ENCODE data around the gene TIPRL.
A peak's percentile ranks its signal among the peaks of the same experiment; 100 is the strongest.

The TIPRL gene

GRCh38 chr1:168220470-168220871 is 41.7 kb downstream of the TIPRL start:
- Mint-ChIP-seq H3K36me3 (no peaks in the 10 kb centered on the region), H3K4me3 (no peak overlapping the region), H3K9me3 (no peaks in the 10 kb centered on the region), H3K27me3 (no peaks in the 10 kb centered on the region), H3K27ac (no peak overlapping the region), H3K4me1 (peaks cover 7% of the 10 kb centered on the region)

DNA sequence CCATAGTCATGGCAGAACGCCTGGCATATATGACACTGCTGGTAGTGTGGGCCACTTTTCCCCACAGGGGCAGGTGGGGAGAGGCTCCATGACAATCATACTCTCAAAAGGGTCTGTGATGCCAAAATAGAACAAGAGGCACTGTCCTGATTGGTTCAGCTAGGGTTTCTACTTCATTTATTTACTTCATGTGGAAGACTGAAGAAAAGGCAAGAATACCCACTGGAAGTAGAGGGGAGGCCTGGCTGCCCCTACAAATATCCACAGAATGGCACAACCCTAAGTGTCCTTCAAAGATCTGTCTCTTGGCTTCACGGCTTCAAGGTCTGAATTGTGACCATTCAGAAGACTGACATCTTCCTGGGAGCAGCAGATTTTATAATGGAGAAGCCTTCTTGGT is 42.5 kb downstream of the TIPRL start:
- Mint-ChIP-seq H3K27ac (no peak overlapping the region), H3K4me3 (no peak overlapping the region), H3K36me3 (no peaks in the 10 kb centered on the region), H3K9me3 (no peaks in the 10 kb centered on the region), H3K27me3 (no peaks in the 10 kb centered on the region), H3K4me1 (peaks cover 8% of the 10 kb centered on the region)

DNA sequence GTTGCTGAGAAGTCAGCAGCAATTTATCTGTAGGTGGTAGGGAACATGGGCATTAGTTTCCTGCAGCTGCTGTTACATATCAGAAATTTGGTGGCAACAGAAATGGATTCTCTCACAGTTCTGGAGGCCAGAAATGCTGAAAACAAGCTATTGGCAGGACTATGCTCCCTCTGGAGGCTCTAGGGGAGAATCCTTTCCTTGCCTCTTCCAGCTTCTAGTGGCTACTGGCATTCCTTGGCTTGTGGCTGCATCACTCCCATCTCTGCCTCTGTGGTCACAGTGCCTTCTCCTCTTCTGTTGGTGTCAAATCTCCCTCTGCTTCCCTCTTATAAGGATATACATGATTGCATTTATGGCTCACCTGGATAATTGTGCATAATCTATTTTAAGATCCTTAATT is 44.5 kb downstream of the TIPRL start:
- H3K4me1 Mint-ChIP-seq = peaks cover 22% of the 10 kb centered on the region
- H3K36me3 Mint-ChIP-seq = peaks cover 1% of the 10 kb centered on the region
- H3K27ac Mint-ChIP-seq = no peak overlapping the region
- no peak overlapping the region for H3K4me3 Mint-ChIP-seq
- no peaks in the 10 kb centered on the region for H3K9me3 Mint-ChIP-seq
- no peaks in the 10 kb centered on the region for H3K27me3 Mint-ChIP-seq

DNA sequence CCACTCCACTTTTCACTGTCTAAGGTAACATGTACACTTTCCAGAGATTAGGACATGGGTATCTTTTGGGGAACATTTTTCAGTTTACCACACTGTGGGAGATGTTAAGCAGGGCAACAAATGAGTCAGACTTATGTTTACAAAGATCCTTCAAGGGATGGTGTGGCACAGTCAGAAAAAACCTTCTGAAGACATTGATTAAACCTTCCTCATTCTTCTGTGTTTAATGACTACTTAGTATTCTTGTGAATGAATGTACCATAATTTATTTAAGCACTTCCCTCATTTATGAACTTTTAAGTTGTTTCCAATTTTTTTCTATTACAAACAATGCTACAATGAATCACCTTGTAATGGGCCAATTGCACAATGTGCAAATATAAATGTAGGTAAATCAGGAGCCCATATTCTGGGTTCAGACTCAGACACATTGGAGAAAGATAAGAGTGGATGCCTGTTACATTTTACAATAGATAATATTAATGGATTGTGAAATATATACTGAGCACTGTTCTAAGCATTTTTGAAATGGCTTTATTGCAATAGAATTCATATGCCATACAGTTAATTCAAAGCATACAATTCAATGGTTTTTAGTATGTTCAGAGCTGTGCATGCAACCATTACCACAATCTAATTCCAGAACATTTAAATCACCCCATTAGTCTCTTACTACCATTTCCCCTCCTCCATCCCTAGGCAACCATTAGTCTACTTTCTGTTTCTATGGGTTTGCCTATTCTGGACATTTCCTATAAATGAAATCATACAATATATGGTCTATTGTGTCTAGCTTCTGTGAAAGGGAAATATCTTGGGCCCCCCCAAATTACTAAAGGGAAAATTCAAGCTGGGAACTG is 45.1 kb downstream of the TIPRL start:
- H3K27me3 Mint-ChIP-seq = no peaks in the 10 kb centered on the region
- no peaks in the 10 kb centered on the region for H3K9me3 Mint-ChIP-seq
- H3K36me3 Mint-ChIP-seq = peaks cover 1% of the 10 kb centered on the region
- H3K4me1 Mint-ChIP-seq = peaks cover 29% of the 10 kb centered on the region
- no peak overlapping the region for H3K27ac Mint-ChIP-seq
- no peak overlapping the region for H3K4me3 Mint-ChIP-seq

GRCh38 chr1:168224991-168225390 is 46.2 kb downstream of the TIPRL start:
- H3K27me3 Mint-ChIP-seq = no peaks in the 10 kb centered on the region
- peaks cover 40% of the 10 kb centered on the region for H3K4me1 Mint-ChIP-seq
- no peaks in the 10 kb centered on the region for H3K9me3 Mint-ChIP-seq
- H3K27ac Mint-ChIP-seq = peak overlapping the region; percentile 79
- peak overlapping the region; percentile 91 for H3K4me3 Mint-ChIP-seq
- peaks cover 1% of the 10 kb centered on the region for H3K36me3 Mint-ChIP-seq

GRCh38 chr1:168225476-168226190 is 46.9 kb downstream of the TIPRL start, which contains the start of gene SFT2D2:
Gene SFT2D2, plus strand, starts transcription at chr1:168226004. Its CDS starts 76 bp downstream, at chr1:168226080.
- H3K27me3 Mint-ChIP-seq = no peaks in the 10 kb centered on the region
- no peaks in the 10 kb centered on the region for H3K9me3 Mint-ChIP-seq
- H3K4me1 Mint-ChIP-seq = peaks cover 42% of the 10 kb centered on the region
- H3K27ac Mint-ChIP-seq = peak within 1 kb of the TSS; percentile 96
- H3K36me3 Mint-ChIP-seq = peaks cover 1% of the 10 kb centered on the region
- peak within 1 kb of the TSS; percentile 91 for H3K4me3 Mint-ChIP-seq

DNA sequence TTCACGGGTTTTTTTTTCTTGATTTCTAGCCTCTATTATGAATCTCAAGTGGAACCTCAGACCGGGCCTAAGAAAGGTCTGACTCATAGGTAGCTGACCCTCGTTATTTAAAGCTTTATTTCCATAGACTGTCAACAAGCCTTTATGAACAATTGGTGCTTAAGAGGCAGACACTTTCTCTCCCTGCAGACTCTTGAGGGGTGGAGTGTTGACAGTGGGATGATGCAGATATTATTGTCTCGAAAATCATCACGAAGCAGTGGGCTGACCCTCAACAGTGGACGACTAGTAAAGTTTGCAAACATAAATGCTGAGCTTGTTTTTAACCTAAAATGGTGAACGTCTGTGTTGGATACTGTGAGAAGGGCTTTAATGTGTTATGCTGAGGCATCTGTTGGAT is 48.9 kb downstream of the TIPRL start:
- Mint-ChIP-seq H3K36me3 (peaks cover 4% of the 10 kb centered on the region), H3K4me1 (peaks cover 56% of the 10 kb centered on the region), H3K27me3 (no peaks in the 10 kb centered on the region), H3K4me3 (peak overlapping the region; percentile 91), H3K27ac (no peak overlapping the region), H3K9me3 (no peaks in the 10 kb centered on the region)

DNA sequence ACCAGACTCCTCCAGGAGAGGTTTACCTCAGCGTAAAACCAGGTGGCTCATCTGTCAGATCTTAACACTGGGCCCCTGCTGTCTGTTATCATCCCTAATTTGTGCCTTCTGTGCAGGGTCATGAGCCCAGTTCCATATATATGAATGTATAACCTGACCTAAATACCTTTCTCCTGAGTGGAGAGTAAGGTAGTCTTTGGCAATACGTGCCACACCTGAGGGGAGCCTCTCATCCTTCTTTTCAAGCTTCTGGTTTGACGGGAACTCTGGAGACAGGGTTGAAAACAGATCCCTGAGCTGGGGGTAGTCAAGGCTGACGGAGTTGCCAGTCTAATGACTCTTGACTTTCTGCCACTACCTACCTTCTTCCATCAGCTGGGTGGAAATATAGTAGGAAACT is 51.1 kb downstream of the TIPRL start:
- no peaks in the 10 kb centered on the region for H3K27me3 Mint-ChIP-seq

DNA sequence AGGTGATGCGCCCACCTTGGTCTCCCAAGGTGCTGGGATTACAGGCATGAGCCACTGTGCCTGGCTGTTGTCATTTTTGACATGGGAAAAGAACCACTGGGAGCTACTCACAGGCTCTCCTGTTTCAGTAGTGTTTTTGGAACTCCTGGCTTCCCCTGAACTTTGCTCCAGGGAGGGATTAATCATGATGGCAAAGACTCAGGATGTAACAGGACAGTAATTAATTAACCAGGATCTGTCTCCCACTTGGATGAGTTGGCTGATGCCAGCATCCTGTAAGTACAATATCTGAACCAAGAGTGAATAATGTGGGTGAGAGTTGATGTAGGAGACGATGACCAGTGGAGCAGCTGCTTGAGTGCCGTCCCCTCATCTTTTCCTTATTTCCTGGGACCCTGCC is 51.9 kb downstream of the TIPRL start:
- Mint-ChIP-seq H3K27ac (peak overlapping the region; percentile 4), H3K4me3 (no peak overlapping the region), H3K9me3 (no peaks in the 10 kb centered on the region), H3K4me1 (peaks cover 74% of the 10 kb centered on the region), H3K27me3 (no peaks in the 10 kb centered on the region), H3K36me3 (peaks cover 20% of the 10 kb centered on the region)

More for the DNA sequence above, 51.1 kb downstream of the TIPRL start:
- Mint-ChIP-seq H3K4me1 (peaks cover 72% of the 10 kb centered on the region), H3K36me3 (peaks cover 17% of the 10 kb centered on the region), H3K4me3 (no peak overlapping the region), H3K9me3 (no peaks in the 10 kb centered on the region), H3K27ac (no peak overlapping the region)

GRCh38 chr1:168234846-168235547 is 56.2 kb downstream of the TIPRL start:
- no peaks in the 10 kb centered on the region for H3K27me3 Mint-ChIP-seq
- H3K9me3 Mint-ChIP-seq = no peaks in the 10 kb centered on the region
- peaks cover 66% of the 10 kb centered on the region for H3K4me1 Mint-ChIP-seq
- peaks cover 32% of the 10 kb centered on the region for H3K36me3 Mint-ChIP-seq
- no peak overlapping the region for H3K4me3 Mint-ChIP-seq
- H3K27ac Mint-ChIP-seq = no peak overlapping the region

DNA sequence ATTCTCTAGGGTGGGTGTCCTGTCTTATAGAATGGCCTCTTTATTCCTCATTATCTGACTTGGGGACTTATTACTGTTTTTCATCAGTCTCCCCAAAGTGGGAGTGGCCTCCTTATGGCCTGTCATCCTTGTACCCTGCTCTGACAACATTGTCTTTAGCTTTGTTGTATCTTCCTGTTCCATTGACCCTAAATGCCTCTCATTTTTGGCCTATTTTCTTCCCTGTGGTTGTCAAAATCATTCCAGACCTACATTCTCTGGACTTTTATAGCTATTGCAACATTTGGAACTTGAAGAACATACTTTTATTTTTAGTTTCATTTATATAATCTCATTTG is 56.8 kb downstream of the TIPRL start:
- H3K4me1 Mint-ChIP-seq = peaks cover 64% of the 10 kb centered on the region
- no peaks in the 10 kb centered on the region for H3K9me3 Mint-ChIP-seq
- peaks cover 35% of the 10 kb centered on the region for H3K36me3 Mint-ChIP-seq
- no peaks in the 10 kb centered on the region for H3K27me3 Mint-ChIP-seq
- no peak overlapping the region for H3K4me3 Mint-ChIP-seq
- peak overlapping the region; percentile 11 for H3K27ac Mint-ChIP-seq

DNA sequence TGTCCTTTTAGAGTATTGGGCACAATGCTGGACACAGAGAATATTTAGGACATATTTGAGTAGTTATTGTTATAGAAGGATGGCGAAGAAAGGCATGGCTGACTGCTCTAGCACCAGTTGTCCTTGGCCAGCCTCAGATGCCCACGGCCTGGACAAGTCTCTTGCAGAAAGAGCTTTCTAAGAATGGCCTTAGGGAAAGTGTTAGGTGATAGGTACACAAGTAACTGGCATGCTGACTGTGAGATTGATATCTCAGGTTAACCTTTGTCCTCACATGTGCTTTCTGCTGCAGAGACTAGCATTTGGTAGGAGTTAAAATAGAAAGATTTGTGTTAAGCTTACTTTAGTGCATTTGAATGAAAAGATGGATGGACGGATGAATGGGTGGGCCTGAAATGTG is 57.2 kb downstream of the TIPRL start:
- Mint-ChIP-seq H3K9me3 (no peaks in the 10 kb centered on the region), H3K27ac (no peak overlapping the region), H3K27me3 (no peaks in the 10 kb centered on the region), H3K4me3 (no peak overlapping the region), H3K4me1 (peaks cover 61% of the 10 kb centered on the region), H3K36me3 (peaks cover 35% of the 10 kb centered on the region)

DNA sequence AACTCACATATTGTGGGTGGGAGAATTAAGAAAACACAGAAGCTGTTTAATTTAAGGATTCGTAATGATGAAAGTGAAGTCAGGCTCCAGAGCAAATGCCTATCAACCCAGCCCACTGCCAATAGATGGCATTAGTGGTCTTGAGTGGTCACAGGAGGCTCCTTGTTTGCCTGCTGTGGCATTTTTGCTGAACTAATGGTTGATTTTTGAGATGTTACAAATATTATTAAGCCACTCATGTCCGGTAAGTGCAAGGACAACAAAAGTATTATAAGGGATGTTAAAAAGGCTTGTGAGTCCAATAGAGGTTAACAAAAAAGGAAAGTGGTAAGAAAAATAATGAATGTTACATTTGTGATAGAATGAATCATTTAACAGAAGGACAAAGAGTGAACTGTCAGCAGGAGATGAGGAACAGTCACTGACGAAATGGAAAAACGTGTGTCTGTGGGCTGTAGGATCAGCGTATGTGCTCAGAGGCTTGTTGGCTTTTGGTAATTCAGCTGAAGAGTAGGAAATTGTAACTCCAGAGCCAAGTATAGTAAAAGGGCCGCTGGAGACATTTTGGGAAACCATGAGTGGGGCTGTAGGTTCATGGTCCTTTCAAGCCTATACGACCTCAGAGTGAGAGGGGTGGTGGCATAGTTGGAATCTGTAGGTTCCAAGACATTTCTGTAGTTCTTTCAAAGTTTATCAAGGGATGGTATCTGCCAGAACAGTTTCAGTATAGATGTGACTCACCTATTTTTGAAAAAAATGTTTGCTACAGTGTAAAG is 58.3 kb downstream of the TIPRL start:
- Mint-ChIP-seq H3K27me3 (no peaks in the 10 kb centered on the region), H3K4me1 (peaks cover 52% of the 10 kb centered on the region), H3K4me3 (peak overlapping the region; percentile 5), H3K36me3 (peaks cover 35% of the 10 kb centered on the region), H3K27ac (peak overlapping the region; percentile 76), H3K9me3 (no peaks in the 10 kb centered on the region)

- peaks cover 49% of the 10 kb centered on the region for H3K36me3 Mint-ChIP-seq
- no peak overlapping the region for H3K4me3 Mint-ChIP-seq
- no peak overlapping the region for H3K27ac Mint-ChIP-seq
- no peaks in the 10 kb centered on the region for H3K9me3 Mint-ChIP-seq
- H3K4me1 Mint-ChIP-seq = peaks cover 33% of the 10 kb centered on the region
- H3K27me3 Mint-ChIP-seq = no peaks in the 10 kb centered on the region
Observed at GRCh38 chr1:168243198-168243597, 64.4 kb downstream of the TIPRL start.

GRCh38 chr1:168243636-168244212 is 65.0 kb downstream of the TIPRL start:
- peak overlapping the region; percentile 19 for H3K4me3 Mint-ChIP-seq
- H3K27me3 Mint-ChIP-seq = no peaks in the 10 kb centered on the region
- H3K36me3 Mint-ChIP-seq = peaks cover 48% of the 10 kb centered on the region
- H3K9me3 Mint-ChIP-seq = no peaks in the 10 kb centered on the region
- peak overlapping the region; percentile 51 for H3K27ac Mint-ChIP-seq
- peaks cover 36% of the 10 kb centered on the region for H3K4me1 Mint-ChIP-seq

Measured in activated naive CD4-positive, alpha-beta T cell treated with anti-CD3 and anti-CD28 coated beads, Interleukin-2, amount 50 U/mL, for 24 hours (primary cell).